Measurements from ENCODE around the gene EVA1C. TPM values are rescaled to one million over a fixed set of nuclear protein-coding genes. Genes with fewer than 3 reads are reported as not detected.

Gene EVA1C
- polyA plus RNA-seq, 1 of the 3 experiments (the other 2 are of a cell fraction), result 10.1 TPM

DNA sequence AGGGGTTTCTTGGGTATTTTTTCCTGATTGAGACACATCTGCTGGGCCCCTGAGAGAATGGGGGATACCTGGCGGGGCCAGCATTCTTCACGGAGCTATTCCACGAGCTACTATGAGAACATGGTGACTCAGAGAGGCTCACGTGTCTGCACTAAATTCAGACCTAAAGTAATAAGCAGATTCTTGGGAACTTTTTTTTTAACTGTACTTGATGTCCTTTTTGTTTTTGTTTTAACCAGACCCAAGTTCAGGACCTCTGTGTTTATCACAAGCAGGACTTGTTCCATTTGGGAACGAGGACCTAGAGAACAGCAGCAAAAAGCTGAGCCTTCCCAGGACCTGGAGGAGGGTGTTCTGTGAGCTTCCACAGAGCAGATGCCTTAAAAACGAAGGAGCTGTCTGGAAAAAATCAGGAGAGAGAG, 44.0 kb downstream of the EVA1C start:
- H3K4me1 ChIP-seq (ENCODE audit: control insufficient read depth in 1 of 2, insufficient read depth in 2 of 2, low read depth in 1 of 2, low read length in 1 of 2), result peaks cover 5 to 12% of the 10 kb centered on the region in 2 experiments; a peak in 2 of 4 replicates
- H3K79me2 ChIP-seq (ENCODE audit: insufficient read depth), result peaks cover 19% of the 10 kb centered on the region; the same call in 1 of the 2 replicates
- WGBS (ENCODE audit: low lambda C conversion rate), result 23% methylated on average over 6 of the region's 6 CpGs
- no peaks in the 10 kb centered on the region for H4K20me1 ChIP-seq (ENCODE audit: insufficient read depth)
- peak overlapping the region; percentile 24 to 92; a peak in 3 of 4 replicates for H3K27ac ChIP-seq (ENCODE audit: low read depth in 2 of 2, low read length in 1 of 2)
- peaks cover 7% of the 10 kb centered on the region for H3F3A ChIP-seq (replicated peaks; ENCODE audit: insufficient read depth)
- peak overlapping the region; percentile 65; the same call in 1 of the 2 replicates for H2AFZ ChIP-seq (ENCODE audit: low read depth)
- CTCF ChIA-PET, result interaction anchor here (1.8 kb wide), 1 partner anchor 14 kb away, joined by 3 read pairs; no protein-coding TSS in a partner anchor
- no peaks in the 10 kb centered on the region for H3K9me2 ChIP-seq
- DNase-seq, result no peak
- no peaks in the 10 kb centered on the region for H3K27me3 ChIP-seq (ENCODE audit: insufficient read depth)
- H3K4me3 ChIP-seq (ENCODE audit: low read depth in 2 of 2, low read length in 1 of 2), result no peak overlapping the region
- H3K36me3 ChIP-seq (replicated peaks in 1 of 2; ENCODE audit: control insufficient read depth in 1 of 2, insufficient read depth in 2 of 2, low read length in 1 of 2), result peaks cover 0 to 14% of the 10 kb centered on the region in 2 experiments
- POLR2A ChIA-PET, result no interaction called here
- H3K4me2 ChIP-seq, result peak overlapping the region; percentile 64
- peak overlapping the region; percentile 36; the same call in 1 of the 2 replicates for H3K9ac ChIP-seq
- no peaks in the 10 kb centered on the region for H3K9me3 ChIP-seq
- TF ChIP-seq, protein P1, sequence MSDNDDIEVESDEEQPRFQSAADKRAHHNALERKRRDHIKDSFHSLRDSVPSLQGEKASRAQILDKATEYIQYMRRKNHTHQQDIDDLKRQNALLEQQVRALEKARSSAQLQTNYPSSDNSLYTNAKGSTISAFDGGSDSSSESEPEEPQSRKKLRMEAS (IDR thresholded peaks at IDR 0.05; ENCODE audit: low read depth), result peak; percentile 49; the same call in 1 of the 2 replicates
- no peak for TF ChIP-seq MXI1 (IDR thresholded peaks at IDR 0.05; ENCODE audit: low read depth, low read length)
- TF ChIP-seq, protein P2, sequence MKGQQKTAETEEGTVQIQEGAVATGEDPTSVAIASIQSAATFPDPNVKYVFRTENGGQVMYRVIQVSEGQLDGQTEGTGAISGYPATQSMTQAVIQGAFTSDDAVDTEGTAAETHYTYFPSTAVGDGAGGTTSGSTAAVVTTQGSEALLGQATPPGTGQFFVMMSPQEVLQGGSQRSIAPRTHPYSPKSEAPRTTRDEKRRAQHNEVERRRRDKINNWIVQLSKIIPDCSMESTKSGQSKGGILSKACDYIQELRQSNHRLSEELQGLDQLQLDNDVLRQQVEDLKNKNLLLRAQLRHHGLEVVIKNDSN (IDR thresholded peaks at IDR 0.05; ENCODE audit: borderline replicate concordance, low read depth), result peak; percentile 57; the same call in 1 of the 2 replicates
- TF ChIP-seq, protein P3, sequence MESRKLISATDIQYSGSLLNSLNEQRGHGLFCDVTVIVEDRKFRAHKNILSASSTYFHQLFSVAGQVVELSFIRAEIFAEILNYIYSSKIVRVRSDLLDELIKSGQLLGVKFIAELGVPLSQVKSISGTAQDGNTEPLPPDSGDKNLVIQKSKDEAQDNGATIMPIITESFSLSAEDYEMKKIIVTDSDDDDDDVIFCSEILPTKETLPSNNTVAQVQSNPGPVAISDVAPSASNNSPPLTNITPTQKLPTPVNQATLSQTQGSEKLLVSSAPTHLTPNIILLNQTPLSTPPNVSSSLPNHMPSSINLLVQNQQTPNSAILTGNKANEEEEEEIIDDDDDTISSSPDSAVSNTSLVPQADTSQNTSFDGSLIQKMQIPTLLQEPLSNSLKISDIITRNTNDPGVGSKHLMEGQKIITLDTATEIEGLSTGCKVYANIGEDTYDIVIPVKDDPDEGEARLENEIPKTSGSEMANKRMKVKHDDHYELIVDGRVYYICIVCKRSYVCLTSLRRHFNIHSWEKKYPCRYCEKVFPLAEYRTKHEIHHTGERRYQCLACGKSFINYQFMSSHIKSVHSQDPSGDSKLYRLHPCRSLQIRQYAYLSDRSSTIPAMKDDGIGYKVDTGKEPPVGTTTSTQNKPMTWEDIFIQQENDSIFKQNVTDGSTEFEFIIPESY (IDR thresholded peaks at IDR 0.05; ENCODE audit: borderline replicate concordance, low read depth), result no peak
- 0 out of 2 replicates have a peak, but pooled peaks have one; percentile 5 for TF ChIP-seq TCF12 (IDR thresholded peaks at IDR 0.05)
- TF ChIP-seq JUND (IDR thresholded peaks at IDR 0.05), result 0 out of 2 replicates have a peak, but pooled peaks have one; percentile 13
- 0 out of 4 replicates have a peak, but pooled peaks of 1 of the 2 experiments have one; percentile 14 for TF ChIP-seq EP300 (IDR thresholded peaks at IDR 0.05; ENCODE audit: borderline replicate concordance in 1 of 2, low read depth in 1 of 2, low read length in 1 of 2)

DNA sequence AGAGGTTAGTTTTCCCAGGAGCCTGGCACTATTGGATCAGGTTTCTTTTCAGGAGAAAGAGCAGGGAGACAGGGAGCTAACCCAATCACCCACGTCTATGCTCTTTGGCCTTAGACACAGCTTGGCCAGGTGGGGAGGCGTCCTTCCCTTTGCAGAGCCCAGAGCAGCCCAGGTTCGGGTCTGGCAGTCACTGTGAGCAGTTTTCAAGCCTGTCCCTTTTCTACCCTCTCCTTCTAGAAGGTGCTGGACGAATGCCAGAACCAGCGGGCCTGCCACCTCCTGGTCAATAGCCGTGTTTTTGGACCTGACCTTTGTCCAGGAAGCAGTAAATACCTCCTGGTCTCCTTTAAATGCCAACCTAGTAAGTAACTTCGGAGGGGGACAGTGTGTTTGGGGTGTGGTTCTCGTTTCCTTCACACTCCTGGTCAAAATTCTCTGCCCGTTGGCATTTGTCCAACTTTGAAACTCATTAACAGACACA, 44.9 kb downstream of the EVA1C start:
- Histone ChIP-seq H3F3A (replicated peaks; ENCODE audit: insufficient read depth) (peaks cover 8% of the 10 kb centered on the region), H3K4me2 (peak overlapping the region; percentile 64; the same call in 1 of the 2 replicates), H3K4me1 (ENCODE audit: control insufficient read depth in 1 of 2, insufficient read depth in 2 of 2, low read depth in 1 of 2, low read length in 1 of 2) (peaks cover 5 to 12% of the 10 kb centered on the region in 2 experiments; a peak in 2 of 4 replicates), H3K27me3 (ENCODE audit: insufficient read depth) (no peaks in the 10 kb centered on the region), H3K9me3 (no peaks in the 10 kb centered on the region), H4K20me1 (ENCODE audit: insufficient read depth) (no peaks in the 10 kb centered on the region), H3K36me3 (replicated peaks in 1 of 2; ENCODE audit: control insufficient read depth in 1 of 2, insufficient read depth in 2 of 2, low read length in 1 of 2) (peaks cover 0 to 14% of the 10 kb centered on the region in 2 experiments), H3K79me2 (ENCODE audit: insufficient read depth) (peaks cover 24% of the 10 kb centered on the region; the same call in 1 of the 2 replicates), H3K27ac (ENCODE audit: low read depth in 2 of 2, low read length in 1 of 2) (peak overlapping the region in 1 of 2 experiments; percentile 92; a peak in 2 of 4 replicates), H2AFZ (ENCODE audit: low read depth) (no peak overlapping the region), H3K9ac (peak overlapping the region; percentile 36; the same call in 1 of the 2 replicates), H3K9me2 (no peaks in the 10 kb centered on the region), H3K4me3 (ENCODE audit: low read depth in 2 of 2, low read length in 1 of 2) (no peak overlapping the region)
- TF ChIP-seq FOXJ3 (CRISPR knock-in tag; IDR thresholded peaks at IDR 0.05) (no peak), NFIC (IDR thresholded peaks at IDR 0.05; ENCODE audit: borderline replicate concordance) (peak; percentile 54), GABPA (IDR thresholded peaks at IDR 0.05; ENCODE audit: low read depth) (no peak)
- TF ChIP-seq, protein P4, sequence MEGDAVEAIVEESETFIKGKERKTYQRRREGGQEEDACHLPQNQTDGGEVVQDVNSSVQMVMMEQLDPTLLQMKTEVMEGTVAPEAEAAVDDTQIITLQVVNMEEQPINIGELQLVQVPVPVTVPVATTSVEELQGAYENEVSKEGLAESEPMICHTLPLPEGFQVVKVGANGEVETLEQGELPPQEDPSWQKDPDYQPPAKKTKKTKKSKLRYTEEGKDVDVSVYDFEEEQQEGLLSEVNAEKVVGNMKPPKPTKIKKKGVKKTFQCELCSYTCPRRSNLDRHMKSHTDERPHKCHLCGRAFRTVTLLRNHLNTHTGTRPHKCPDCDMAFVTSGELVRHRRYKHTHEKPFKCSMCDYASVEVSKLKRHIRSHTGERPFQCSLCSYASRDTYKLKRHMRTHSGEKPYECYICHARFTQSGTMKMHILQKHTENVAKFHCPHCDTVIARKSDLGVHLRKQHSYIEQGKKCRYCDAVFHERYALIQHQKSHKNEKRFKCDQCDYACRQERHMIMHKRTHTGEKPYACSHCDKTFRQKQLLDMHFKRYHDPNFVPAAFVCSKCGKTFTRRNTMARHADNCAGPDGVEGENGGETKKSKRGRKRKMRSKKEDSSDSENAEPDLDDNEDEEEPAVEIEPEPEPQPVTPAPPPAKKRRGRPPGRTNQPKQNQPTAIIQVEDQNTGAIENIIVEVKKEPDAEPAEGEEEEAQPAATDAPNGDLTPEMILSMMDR (IDR thresholded peaks at IDR 0.05), result peak; percentile 21; the same call in 1 of the 2 replicates
- TF ChIP-seq, protein P2 (IDR thresholded peaks at IDR 0.05; ENCODE audit: borderline replicate concordance, low read depth), result no peak
- TF ChIP-seq, protein P3 (IDR thresholded peaks at IDR 0.05; ENCODE audit: borderline replicate concordance, low read depth), result no peak
- ChIA-PET CTCF (interaction anchor here (1.8 kb wide), 1 partner anchor 13 kb away, joined by 3 read pairs; no protein-coding TSS in a partner anchor), POLR2A (interaction anchor here (1.0 kb wide), 1 partner anchor 13 kb away, joined by 3 read pairs; no protein-coding TSS in a partner anchor)
- DNase-seq, result peak; percentile 37
- WGBS (ENCODE audit: low lambda C conversion rate), result 53% methylated on average over 9 of the region's 9 CpGs
